AG09319 (cell line): ENCODE data around the gene CCNL2.

ENCODE experiments used
- DNase-seq: peaks from one replicate; pipeline ENCODE4 v3.0.0-alpha.2; 2010; ENCODE audit warnings: low read depth; ENCODE audit errors: extremely low read depth
- TF ChIP-seq, protein P1 (sequence below): IDR thresholded peaks from 2 replicates; pipeline ENCODE4 v1.5.1; 2011; ENCODE audit warnings: low read depth, mild to moderate bottlenecking, inconsistent platforms, low read length, moderate library complexity

Gene CCNL2

DNA sequence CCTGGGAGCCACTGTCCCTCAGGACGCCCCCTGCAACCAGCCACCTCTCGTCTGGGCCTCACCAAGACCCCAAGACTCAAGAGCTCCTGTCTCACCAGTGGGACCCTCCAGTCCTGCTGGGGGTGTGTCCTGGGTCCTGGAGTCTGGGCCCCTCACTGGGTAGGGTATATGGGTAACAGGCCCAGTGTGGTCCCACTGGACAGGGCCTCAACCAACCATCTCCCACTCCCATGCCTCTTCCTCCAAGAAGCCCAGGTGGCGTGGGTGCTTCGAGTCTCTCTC lies 35.6 kb upstream of the CCNL2 start:
- DNase-seq = no peak

GRCh38 chr1:1434131-1434823 lies 35.1 kb upstream of the CCNL2 start:
- TF ChIP-seq, protein P1, sequence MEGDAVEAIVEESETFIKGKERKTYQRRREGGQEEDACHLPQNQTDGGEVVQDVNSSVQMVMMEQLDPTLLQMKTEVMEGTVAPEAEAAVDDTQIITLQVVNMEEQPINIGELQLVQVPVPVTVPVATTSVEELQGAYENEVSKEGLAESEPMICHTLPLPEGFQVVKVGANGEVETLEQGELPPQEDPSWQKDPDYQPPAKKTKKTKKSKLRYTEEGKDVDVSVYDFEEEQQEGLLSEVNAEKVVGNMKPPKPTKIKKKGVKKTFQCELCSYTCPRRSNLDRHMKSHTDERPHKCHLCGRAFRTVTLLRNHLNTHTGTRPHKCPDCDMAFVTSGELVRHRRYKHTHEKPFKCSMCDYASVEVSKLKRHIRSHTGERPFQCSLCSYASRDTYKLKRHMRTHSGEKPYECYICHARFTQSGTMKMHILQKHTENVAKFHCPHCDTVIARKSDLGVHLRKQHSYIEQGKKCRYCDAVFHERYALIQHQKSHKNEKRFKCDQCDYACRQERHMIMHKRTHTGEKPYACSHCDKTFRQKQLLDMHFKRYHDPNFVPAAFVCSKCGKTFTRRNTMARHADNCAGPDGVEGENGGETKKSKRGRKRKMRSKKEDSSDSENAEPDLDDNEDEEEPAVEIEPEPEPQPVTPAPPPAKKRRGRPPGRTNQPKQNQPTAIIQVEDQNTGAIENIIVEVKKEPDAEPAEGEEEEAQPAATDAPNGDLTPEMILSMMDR = no peak
- no peak for DNase-seq

More for the DNA sequence above, 35.6 kb upstream of the CCNL2 start:
- TF ChIP-seq, protein P1 = no peak

DNA sequence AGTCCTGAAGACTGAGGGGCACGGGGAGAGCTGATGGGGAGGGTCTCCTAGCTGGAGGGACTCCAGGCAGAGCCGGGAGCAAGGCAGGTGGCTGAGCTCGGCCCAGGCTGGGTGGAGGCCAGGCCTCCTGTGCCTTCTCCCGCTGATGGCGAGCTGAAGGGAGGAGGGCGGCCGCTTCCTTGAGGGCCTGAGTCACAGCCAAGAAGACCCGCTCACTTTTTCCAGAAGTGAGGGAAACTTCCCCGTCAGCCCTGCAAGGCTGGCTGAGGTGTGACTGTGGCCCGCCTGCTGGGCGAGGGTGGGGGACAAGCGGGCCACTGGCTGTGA lies 34.6 kb upstream of the CCNL2 start:
- no peak for DNase-seq
- TF ChIP-seq, protein P1 = no peak

GRCh38 chr1:1432951-1433803 lies 34.0 kb upstream of the CCNL2 start:
- TF ChIP-seq, protein P1 = no peak
- DNase-seq = no peak

- no peak for DNase-seq
- TF ChIP-seq, protein P1 = no peak
These were observed 33.3 kb upstream of the CCNL2 start for GRCh38 chr1:1432274-1432950.

DNA sequence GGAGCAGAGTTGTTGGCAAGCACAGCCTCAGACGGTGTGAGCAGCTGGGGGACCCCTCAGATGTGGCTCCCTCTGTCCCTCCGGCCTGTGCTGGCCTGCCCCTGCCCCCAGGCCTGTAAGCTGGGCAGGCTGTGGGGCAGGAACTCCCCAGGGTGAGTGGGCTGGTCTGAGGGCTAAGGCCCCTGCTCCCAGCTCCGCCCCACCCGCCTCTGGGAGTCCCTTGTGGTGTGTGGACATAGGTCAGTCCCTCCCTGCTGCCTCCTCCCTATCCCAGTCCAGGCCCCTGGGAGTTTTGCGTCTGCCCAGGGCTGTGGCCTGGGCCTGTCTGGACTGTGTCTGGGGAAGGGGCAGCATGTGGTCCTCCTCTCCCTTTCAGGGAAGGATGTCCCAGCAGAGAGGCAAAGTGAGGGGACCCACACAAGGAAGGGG lies 32.7 kb upstream of the CCNL2 start:
- DNase-seq = no peak
- TF ChIP-seq, protein P1 = no peak
